GM19035 (cell line): Measurements from ENCODE around the gene TPD52L2.

Source experiments
- ATAC-seq: cut with Tn5 transposase; IDR thresholded peaks from one replicate; pipeline ENCODE4 v1.9.1; 2021; ENCODE audit not compliant: unreplicated experiment

Gene TPD52L2

DNA sequence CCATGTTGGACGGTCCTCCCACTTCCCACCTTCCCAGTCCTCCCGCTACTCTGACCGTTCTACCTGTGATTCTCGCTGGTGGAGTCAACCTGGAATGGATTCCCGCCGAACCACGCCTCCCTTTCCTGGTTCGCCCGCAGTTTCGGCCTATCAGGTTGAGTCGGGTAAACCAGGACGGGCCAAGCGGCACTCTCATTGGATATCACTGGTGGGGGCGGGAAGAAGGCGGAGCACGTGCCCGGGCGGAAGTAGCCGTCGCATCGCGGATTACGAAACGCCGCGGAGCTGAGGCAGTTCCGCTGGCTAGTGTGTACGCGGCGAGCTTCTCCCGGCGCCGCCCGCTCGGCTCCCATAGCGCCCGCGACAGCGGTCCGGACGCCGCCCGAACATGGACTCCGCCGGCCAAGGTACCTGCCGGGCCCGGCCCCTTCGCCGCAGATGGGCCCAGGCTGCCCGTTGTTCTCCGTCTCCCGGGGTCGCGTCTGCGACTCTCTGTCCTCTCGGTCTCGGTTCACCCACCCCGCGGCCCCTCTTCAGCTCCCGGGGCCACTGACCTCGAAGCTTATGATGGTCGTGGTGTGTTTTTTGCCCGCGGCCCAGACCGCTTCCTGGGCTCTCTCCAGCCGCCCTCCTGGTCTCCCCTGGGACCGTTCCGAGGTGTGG is at the start of gene TPD52L2:
TSS of gene TPD52L2 (plus strand) at position 293 of the 663 bp plus-strand sequence. CDS start at position 389, 96 bp downstream.
- ATAC-seq = peak; percentile 80

DNA sequence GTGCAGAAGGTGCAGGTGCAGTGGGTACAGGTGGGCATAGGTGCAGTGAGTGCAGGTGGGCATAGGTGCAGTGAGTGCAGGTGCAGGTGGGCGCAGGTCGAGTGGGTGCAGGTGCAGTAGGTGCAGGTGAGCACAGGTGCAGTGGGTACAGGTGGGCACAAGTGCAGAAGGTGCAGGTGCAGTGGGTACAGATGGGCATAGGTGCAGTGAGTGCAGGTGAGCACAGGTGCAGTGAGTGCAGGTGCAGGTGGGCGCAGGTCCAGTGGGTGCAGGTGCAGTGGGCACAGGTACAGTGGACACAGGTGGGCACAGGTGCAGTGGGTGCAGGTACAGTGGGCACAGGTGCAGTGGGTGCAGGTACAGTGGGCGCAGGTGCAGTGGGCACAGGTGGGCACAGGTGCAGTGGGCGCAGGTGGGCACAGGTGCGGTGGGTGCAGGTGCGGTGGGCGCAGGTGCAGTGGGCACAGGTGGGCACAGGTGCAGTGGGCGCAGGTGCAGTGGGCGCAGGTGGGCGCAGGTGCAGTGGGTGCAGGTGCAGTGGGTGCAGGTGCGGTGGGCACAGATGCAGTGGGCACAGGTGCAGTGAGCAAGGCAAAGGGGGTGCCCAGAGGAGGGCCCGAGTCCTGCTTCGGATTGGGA is 49.3 kb upstream of the TPD52L2 start:
- no peak for ATAC-seq

DNA sequence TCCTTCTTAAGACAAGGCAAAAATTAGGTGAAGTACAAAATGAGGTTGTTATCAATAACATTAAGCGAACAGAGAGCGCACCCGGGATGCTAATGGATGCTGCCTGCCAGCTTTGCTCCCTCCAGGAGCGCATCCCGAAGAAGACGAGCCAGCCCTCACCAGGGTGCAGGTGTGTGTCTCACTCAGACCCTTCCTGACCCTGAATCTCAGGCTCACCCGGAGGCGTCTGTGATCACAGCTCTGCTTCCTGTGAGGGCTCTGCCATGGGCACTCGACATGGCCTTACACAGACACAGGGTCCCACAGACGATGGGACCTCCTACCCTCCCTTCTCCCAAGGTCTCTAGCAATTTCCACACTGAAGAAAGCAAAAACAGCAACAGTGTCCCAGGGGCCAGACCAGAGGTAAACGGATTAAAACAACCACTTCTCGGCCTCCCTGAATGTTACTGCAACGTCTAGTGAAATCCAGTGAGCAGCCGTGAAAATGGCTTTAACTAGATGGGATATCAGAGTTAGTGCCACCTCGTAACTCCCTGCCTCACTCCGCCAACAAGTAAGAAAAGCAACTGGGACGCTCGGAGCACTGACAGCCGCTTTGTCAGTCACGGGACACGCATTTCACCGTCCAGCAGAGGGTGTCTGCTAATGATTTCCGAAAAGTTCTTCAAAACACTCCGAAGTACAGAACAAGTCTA is 45.7 kb upstream of the TPD52L2 start:
- ATAC-seq = no peak

DNA sequence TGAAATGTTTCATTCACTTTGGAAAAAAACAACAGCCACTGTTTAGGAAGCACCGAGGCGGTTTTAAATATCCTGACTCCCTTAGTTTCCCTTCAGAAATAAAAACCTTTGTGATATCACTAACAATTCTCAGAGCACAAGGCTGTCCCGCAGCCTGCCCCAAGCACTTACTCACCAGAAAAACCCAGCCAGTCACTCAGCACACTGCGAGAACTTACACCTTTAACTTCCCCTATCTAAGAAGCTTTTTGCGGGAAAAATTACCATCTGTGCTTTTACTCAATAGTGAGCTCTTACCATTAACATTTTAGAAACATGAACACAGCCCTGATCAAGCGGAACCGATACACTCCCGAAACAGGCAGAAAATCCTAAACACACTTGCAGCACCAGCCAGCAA is 43.3 kb upstream of the TPD52L2 start:
- no peak for ATAC-seq

DNA sequence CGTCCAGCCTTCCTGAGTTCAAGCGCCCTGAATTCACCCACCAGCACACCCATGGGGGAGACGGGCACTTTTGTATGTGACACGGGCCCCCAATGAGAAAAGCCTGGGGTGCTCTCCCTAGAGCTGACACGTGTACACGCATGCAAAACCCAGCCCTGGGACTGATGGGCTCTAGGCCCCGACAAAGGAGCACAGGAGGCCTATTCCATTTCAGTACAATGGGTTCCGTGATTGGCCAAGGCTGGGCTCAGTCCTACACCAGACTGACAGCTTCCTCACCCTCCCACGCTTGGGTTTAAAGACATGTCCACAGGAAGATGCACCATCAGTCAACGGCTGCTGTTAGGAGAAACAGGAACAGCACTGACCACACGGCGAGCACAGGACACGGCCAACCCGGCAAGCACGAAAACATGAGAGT is 42.8 kb upstream of the TPD52L2 start:
- no peak for ATAC-seq

DNA sequence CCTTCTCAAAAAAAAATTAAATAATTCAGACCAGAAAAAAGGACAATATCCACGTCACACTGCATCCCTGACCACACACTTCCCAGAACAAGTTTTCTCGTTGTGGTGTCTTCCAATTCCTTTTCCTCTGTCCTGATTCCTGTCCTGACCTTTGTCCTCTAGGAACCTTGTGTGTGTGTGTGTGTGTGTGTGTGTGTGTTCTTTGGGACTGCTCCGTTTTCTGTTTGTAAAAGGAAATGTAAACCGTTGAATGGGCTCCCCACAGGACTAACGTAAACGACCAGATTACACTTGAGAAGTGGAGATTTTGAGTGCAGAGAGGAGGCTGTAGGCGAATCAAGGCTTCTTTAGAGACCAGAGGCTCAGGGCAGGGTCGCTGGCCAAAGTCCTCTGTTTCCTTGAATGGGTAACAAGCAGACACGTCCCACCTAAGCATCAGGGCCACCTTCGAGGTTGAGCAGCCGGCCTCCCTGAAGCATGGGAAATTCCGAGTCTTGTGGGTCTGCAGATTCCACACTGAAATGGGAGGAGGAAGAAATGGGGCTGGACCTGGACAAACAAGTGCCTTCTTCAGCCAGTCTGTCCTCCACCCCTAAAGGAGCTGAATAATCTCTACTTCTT is 41.3 kb upstream of the TPD52L2 start:
- ATAC-seq = no peak

DNA sequence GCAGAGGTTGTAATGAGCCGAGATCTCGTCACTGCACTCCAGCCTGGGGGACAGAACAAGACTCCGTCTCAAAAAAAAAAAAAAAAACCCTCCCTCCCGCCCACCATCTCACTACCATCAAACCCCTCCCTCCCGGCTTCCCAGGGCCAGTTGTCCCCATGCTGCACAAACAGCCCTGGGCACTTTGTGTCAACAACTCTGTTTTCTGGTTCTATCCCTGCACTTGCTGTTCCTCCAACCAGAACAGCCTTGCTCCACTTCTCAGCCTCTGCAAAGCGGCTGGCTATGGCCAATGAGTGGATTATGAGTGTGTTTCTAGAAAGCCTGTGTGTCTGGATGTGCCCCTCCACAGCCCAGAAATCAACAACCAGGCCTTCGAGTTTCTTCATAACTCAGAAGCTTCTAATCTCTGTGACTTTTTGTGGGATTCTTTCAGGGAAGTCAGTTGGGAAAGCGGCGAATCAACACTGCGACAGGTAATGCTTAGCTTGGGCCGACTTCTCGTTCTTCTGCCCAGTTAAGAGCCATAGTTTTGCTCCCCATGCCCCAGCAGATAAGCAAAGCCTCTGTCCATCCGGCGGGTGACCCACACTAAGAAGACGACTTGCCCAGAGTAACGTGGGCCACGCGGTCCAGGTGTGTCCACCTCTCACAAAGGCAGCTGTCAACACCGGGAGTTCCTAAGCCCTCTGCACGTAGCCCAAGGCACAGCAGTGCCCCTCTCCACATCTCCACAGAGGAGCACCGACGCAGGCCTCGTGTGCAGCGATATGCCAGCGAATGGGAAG is 39.5 kb upstream of the TPD52L2 start:
- ATAC-seq = no peak

DNA sequence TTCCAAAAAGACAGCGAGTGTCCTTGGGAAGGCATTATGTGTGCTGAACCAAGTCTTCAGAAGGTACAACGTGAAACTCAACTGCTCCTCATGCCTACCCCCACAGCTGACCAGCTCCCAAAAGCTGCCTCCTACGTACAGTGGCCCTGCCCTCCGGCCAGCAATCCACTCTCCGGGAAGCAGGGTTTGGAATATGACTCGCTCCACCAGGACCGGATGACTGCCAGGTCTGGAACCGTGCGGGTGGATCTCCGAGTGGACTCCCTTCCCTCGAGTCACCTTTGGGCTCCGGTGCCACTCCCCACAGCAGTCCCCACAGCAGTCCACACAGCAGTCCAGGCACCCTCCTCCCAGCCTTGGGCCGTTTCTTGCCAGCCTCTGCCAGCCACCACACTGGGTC is 38.3 kb upstream of the TPD52L2 start:
- ATAC-seq = no peak

DNA sequence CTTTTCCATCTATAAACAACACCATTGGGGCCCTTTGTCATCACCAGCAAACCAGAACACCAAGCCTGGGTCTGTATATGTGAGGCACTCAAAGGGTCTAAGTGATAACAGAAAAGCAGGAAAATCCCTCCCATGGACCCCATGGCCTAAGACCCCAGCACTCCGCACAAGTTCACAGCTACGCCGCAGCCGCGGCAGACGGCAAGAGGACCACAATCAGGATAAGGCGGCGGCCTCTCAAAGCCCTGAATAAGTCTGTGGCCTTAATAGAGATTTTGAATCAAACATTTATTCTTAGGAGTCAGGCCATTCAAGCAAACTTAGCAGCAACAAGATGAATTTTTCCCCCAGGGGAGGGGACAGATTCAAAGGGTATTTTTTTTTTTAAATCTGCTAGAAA is 36.9 kb upstream of the TPD52L2 start:
- ATAC-seq = no peak

DNA sequence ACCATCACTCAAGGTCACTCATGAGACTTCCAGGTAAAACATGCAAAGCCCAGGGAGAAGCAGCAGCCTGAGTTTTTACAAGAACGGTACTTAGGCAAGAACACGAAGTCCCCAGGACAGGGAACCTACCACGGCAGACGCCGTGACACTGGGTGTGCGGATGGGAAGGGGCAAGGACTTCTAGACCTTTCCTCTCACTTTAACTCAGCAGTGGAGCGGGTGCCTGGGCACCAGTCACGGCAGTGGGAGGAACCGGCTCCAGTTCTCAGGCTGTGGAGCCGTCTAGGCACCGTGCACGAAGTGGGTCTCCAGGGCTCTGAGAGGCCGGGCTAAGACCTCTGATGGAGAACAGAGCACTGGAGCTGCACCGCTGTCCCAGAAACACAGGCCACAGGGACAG is 36.5 kb upstream of the TPD52L2 start:
- no peak for ATAC-seq

DNA sequence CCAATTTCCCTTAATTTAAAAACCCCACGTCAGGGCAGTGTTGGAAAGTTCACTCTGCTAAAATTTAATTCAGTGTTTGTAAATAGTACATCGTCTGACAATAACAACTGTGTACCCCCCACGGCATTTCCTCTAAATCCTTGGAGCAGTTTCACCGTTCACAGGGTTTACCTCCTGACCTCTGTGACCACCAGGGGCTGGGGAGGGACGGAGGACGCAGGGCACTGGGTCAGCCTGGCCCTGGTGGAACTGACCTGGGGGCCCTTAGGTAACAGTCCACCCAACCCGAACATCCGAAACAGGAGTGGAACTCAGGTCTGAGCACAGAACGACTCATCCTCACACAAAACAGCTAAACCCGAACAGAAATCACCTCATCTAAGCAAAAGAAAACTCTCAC is 36.1 kb upstream of the TPD52L2 start:
- no peak for ATAC-seq

DNA sequence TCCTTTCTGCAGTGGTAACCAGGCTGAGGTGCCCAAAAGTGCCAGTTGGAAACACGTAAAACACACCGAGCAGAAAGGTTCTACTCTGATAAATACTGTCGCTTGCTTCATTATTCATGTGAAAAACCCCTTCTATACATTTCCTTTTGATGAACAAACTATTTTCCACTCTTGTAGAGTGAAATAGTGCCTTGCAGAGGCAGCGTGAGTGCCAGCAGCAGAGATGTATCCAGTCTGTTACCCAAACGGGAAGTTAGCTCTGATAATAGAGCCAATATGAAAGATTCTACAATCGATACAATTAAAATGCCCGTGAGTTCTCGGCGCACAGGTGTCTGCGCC is 35.5 kb upstream of the TPD52L2 start:
- ATAC-seq = no peak

DNA sequence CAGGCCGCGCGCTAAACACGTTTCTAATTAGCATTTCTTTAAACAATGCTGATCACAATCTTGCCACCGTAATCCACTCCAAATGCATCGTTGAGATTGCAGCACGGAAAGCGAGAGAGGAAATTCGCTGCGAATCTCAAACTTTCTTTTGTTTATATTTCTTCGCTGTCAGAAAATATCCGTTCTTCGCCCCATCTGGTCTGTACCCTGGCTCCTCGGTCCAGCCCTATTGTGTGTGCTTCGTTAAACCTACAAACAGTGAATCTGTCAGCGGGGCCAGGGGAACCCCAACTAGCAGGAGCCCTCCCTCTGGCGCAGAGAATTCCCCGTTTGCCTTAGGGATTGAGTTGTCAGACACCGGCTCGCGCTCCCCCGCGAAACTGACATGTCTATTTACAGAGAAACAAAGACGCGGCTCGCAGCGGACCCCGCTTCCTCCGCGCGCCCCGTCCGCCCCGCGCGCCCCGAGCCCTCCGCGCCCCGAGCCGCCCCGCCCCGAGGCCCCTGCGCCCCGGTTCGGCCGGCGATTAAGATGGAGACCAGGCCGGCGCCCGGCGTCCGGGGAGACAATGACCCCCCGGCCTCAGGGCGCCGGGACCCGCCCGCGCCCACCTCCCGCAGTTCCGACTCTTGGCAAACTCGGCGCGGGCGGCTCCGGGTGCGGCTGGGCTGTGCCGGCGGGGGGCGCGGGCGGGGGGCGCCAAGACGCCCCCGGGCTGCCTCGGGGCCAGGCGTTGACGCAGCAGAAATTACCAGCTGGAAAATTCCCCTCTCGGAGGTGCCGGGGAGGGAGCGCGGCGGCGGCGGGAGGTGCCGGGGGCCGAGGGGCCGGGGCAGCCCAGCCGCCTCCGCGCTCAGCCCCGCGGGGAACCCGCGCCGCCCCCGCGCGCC is 34.9 kb upstream of the TPD52L2 start:
- no peak for ATAC-seq

DNA sequence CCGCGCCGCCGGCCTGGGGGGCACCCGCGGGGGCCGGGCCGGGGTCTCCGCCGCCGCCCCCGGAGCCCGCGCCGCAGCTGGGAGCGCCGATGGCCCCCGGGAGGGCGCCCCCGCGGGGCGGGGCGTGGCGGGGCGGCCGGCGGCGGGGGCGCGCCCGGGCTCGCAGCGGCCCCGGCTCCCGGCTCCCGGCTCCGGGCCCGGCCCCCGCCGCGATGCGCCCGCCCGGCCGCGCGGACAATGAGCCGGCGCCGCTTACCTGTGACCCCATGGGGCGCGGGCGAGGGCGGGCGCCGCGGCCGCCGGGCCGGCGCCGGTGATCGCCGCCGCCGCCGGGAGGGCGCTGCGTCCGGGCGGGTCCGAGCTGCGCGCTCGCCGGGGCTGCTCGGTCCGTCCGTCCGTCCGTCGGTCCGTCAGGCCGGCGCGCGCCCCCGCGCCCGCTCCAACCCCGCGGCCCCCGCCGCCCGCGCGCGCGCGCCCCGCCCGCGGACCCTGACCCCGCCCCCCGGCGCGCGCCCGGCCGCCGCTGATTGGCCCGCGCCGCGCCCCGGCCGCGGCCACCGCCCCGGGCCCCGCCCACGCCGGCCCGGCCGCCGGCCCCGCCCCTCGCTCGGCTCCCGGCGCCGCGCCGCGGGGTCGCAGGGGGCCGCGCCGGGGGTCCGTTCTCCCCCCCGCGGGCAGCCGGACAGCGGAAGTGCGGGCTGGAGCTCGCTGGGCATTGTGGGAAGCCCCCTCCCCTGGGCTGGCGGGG is 34.1 kb upstream of the TPD52L2 start, which contains the start of gene ZBTB46:
TSS of gene ZBTB46 (minus strand) at position 424 of the 748 bp plus-strand sequence. CDS start 40,507 bp downstream, outside the sequence.
- ATAC-seq = peak; percentile 58

DNA sequence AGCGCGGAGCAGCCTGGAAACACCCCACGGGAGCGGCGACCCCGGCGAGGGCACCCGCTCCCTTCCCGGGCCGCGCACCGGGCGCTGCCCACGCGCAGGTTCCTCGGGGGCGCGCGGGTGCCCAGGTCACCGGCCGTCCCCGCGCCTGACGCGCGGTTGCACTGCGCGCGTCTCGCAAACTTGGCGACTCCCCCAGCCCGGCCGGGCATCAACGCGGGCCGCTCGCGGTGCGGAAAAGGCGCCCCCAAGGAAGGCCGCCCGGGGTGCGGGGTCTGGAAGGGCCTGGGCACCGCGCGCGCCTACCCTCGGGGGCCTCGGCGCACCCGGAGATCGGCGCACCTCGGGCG is 33.5 kb upstream of the TPD52L2 start:
- no peak for ATAC-seq

DNA sequence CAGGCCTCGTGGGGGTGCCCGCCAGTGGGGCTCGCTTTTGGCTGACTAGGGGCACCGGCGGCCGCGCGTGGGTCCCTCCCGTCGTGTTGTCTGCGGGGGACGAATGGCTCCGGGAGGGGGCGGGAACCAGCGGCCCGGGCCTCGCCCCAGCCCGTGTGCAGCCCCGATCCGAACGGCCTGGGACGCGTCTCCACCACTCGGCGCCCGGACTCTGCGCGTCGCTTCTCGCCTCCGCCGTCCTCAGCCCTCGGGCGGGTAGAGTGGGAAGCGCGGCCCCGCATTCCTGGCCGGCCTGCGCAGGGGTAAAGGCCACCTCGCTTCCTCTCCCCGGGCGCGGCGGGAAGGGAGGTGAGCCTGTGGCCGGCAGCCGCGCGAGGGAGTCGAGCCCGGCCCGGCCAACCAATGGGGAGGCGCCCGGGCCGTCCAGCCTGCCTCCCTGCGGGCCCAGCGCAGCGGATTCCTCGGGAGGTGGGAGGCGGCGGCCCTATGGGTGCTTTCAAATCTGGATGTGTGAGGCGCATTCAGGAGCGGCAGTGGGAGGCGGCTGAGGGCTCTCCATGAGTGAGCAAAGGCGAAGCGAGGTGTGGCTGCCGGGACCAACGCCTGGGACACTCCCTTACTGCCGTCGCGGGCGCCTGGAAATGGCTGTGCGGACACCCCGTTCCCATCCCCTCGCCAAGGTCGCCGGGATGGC is 32.9 kb upstream of the TPD52L2 start:
- ATAC-seq = no peak

DNA sequence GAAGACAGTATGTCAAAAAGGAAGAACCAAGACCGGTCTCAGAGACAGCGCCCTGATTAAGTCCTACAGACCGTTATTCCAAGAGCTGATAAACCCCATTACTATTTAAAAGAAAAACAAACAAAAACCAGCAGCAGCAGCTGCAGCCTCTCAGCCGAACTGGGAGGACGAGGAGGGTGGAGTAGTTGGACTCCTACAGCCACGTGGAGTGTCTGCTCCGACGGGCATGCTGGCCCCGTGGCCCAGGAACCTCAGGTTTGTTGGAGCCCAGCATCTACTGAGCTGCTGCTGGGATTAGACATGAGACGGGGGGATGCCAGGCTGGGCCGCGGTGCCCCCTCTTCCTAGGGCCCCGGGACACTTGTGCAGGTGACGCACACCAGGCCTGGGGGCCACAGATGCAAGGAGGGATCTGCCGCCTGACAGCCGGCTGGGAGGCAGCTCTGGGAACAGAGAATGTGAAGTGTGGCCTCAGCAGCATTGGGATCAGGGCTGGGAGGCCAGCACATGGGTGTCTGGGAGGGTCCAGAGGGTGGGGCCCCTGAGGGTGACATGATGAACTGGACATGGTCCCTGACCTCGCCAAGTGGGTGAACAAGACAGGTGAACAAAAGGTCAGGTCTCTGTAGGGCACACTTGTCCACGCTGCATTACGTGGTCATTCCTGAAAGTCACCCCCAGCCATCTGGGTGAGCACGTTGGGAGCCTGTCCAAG is 31.1 kb upstream of the TPD52L2 start:
- ATAC-seq = no peak

DNA sequence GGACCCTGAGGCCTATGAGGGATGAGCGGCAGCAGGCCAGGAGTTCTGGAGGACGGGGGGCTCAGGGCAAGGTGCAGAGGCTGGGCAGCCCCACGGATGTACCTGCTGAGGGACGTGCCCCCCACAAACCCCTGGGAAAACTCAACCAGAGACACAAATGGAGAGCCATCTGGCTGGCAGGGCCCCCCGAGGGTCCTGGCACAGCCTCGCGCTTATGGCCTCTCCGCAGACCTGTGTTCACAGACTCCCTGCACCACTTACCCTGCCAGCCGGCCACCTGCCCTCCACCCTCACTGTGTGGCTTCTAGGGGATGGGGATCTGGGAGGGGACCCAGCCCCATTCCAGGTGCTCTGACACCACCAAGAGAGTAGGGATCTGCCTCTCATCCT is 30.6 kb upstream of the TPD52L2 start:
- ATAC-seq = no peak
